ENCODE data around the gene TBC1D1.

GRCh38 chr4:38086151-38086848 lies 195.4 kb downstream of the TBC1D1 start:
- TF ChIP-seq CTCF (IDR thresholded peaks at IDR 0.05) = no peak
- no peak for TF ChIP-seq POLR2A (IDR thresholded peaks at IDR 0.05)

Data from body of pancreas (tissue), 4 donors.